ENCODE data around the gene BMP6.
A peak's percentile ranks its signal among the peaks of the same experiment; 100 is the strongest.

The BMP6 gene

GRCh38 chr6:7773914-7774313 is 48.0 kb downstream of the BMP6 start:
- no peak overlapping the region for H3K4me3 ChIP-seq (ENCODE audit: low read depth, low read length)
- no peak for DNase-seq (ENCODE audit: low read depth)
- TF ChIP-seq MYC (IDR thresholded peaks at IDR 0.05; ENCODE audit: low read depth, low read length) (no peak), MAX (IDR thresholded peaks at IDR 0.05; ENCODE audit: low read depth, low read length) (no peak), POLR2A (IDR thresholded peaks at IDR 0.05; ENCODE audit: extremely low read depth, insufficient read length) (no peak)
- TF ChIP-seq, protein P1, sequence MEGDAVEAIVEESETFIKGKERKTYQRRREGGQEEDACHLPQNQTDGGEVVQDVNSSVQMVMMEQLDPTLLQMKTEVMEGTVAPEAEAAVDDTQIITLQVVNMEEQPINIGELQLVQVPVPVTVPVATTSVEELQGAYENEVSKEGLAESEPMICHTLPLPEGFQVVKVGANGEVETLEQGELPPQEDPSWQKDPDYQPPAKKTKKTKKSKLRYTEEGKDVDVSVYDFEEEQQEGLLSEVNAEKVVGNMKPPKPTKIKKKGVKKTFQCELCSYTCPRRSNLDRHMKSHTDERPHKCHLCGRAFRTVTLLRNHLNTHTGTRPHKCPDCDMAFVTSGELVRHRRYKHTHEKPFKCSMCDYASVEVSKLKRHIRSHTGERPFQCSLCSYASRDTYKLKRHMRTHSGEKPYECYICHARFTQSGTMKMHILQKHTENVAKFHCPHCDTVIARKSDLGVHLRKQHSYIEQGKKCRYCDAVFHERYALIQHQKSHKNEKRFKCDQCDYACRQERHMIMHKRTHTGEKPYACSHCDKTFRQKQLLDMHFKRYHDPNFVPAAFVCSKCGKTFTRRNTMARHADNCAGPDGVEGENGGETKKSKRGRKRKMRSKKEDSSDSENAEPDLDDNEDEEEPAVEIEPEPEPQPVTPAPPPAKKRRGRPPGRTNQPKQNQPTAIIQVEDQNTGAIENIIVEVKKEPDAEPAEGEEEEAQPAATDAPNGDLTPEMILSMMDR (IDR thresholded peaks at IDR 0.05; ENCODE audit: low read depth, low read length) = no peak

- TF ChIP-seq POLR2A (IDR thresholded peaks at IDR 0.05; ENCODE audit: extremely low read depth, insufficient read length) (no peak), MYC (IDR thresholded peaks at IDR 0.05; ENCODE audit: low read depth, low read length) (no peak), MAX (IDR thresholded peaks at IDR 0.05; ENCODE audit: low read depth, low read length) (no peak)
- TF ChIP-seq, protein P1 (IDR thresholded peaks at IDR 0.05; ENCODE audit: low read depth, low read length) = no peak
- no peak for DNase-seq (ENCODE audit: low read depth)
- no peak overlapping the region for H3K4me3 ChIP-seq (ENCODE audit: low read depth, low read length)
Measured at GRCh38 chr6:7776509-7776908, 50.6 kb downstream of the BMP6 start.

DNA sequence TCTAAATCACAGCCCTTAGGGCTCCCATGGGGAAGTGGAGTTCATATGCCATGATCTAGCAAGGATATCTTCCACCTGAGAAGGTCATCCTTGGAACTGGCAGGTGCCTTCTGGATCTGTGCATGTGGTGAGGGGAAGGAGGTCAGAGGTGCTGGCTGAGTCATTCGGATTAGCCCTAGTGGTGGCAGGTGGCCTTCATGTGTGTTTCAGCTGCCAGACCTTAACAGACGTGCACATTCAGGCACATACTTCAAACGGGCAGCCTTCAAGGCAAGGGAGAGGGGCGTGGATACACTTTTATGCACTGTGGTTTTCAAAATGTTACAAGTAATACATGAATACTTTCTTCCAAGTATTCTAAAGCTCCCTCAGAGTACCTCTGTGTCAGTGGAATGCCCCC is 51.2 kb downstream of the BMP6 start:
- H3K4me3 ChIP-seq (ENCODE audit: low read depth, low read length) = no peak overlapping the region
- DNase-seq (ENCODE audit: low read depth) = peak; percentile 3
- TF ChIP-seq, protein P1 (IDR thresholded peaks at IDR 0.05; ENCODE audit: low read depth, low read length) = no peak
- TF ChIP-seq MAX (IDR thresholded peaks at IDR 0.05; ENCODE audit: low read depth, low read length) (no peak), POLR2A (IDR thresholded peaks at IDR 0.05; ENCODE audit: extremely low read depth, insufficient read length) (no peak), MYC (IDR thresholded peaks at IDR 0.05; ENCODE audit: low read depth, low read length) (no peak)

- no peak overlapping the region for H3K4me3 ChIP-seq (ENCODE audit: low read depth, low read length)
- no peak for TF ChIP-seq POLR2A (IDR thresholded peaks at IDR 0.05; ENCODE audit: extremely low read depth, insufficient read length)
- TF ChIP-seq MYC (IDR thresholded peaks at IDR 0.05; ENCODE audit: low read depth, low read length) = no peak
- TF ChIP-seq, protein P1 (IDR thresholded peaks at IDR 0.05; ENCODE audit: low read depth, low read length) = no peak
- no peak for TF ChIP-seq MAX (IDR thresholded peaks at IDR 0.05; ENCODE audit: low read depth, low read length)
- no peak for DNase-seq (ENCODE audit: low read depth)
Measured at GRCh38 chr6:7781240-7781639, 55.3 kb downstream of the BMP6 start.

DNA sequence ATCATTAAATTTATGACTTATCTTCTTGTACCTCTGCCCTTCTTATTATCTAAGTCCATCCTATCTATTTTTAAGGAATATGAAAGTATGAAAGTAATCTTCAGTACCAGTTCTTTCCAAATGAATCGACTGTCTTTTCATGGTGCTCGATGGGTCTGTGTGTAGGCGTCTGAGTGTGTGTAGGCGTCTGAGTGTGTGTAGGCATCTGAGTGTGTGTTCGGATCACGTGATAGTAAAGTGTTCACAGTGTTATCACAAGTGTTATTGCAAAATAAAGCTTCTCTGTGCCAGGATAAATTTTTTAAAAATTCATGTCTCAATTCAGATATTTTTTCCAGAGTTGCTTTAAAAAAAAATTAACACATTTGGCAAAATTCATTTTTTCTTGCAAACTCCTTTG is 58.3 kb downstream of the BMP6 start:
- no peak overlapping the region for H3K4me3 ChIP-seq (ENCODE audit: low read depth, low read length)
- TF ChIP-seq, protein P1 (IDR thresholded peaks at IDR 0.05; ENCODE audit: low read depth, low read length) = no peak
- TF ChIP-seq MAX (IDR thresholded peaks at IDR 0.05; ENCODE audit: low read depth, low read length) (no peak), MYC (IDR thresholded peaks at IDR 0.05; ENCODE audit: low read depth, low read length) (no peak), POLR2A (IDR thresholded peaks at IDR 0.05; ENCODE audit: extremely low read depth, insufficient read length) (no peak)
- DNase-seq (ENCODE audit: low read depth) = no peak

DNA sequence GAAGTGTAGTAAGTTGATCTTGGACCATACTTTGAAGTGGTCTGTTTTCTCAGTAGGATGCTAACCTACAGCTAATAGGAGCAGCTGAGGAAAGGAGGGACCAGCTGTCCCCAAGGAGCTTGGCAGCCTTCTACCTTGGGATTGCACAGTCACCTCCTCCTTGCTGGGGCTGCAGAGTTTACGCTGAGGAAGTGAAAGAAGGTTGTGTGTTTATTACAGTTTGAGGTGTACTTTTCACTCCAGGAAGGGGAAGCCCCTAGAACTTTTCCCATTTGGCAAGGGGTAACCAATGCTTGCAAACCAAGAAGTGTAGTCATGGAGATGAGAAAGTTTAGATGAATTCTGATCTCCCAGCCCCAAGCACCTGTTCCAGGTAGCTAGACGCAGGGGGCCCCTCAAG is 58.8 kb downstream of the BMP6 start:
- H3K4me3 ChIP-seq (ENCODE audit: low read depth, low read length) = no peak overlapping the region
- no peak for TF ChIP-seq POLR2A (IDR thresholded peaks at IDR 0.05; ENCODE audit: extremely low read depth, insufficient read length)
- no peak for TF ChIP-seq MAX (IDR thresholded peaks at IDR 0.05; ENCODE audit: low read depth, low read length)
- TF ChIP-seq, protein P1 (IDR thresholded peaks at IDR 0.05; ENCODE audit: low read depth, low read length) = no peak
- TF ChIP-seq MYC (IDR thresholded peaks at IDR 0.05; ENCODE audit: low read depth, low read length) = no peak
- no peak for DNase-seq (ENCODE audit: low read depth)
